Measurements from ENCODE around the gene MSANTD1. TPM values are rescaled to one million over a fixed set of nuclear protein-coding genes. Genes with fewer than 3 reads are reported as not detected.

Gene MSANTD1
- total and polyA plus RNA-seq, 3 experiments from 2014 or later: 0.38 to 0.46 TPM; not detected in 1

DNA sequence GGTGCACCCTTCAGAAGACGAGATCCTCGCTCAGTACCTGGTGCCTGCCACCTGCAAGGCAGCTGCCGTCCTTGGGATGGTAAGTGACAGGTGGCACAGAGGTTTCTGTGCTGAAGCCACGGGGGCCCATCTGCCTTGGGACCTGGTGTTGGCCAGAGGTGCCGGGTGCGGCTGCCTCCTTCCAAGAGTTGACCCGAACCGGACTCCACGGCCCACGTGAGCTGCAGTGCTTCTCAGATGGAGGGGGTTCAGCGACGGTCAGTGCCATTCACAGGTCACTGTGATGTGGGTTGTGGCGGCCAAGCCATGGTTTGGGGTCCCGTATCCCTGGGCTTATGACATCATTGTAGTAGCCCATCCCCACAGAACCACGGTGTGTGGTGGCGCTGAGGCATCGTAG, 19.0 kb upstream of the MSANTD1 start:
- Mint-ChIP-seq H3K27me3 (peaks cover 0 to 3% of the 10 kb centered on the region in 2 donors), H3K27ac (peak overlapping the region in 1 of 8 donors; percentile 78), H3K9me3 (no peaks in the 10 kb centered on the region), H3K36me3 (peaks cover 15 to 90% (median 27%) of the 10 kb centered on the region in 3 donors), H3K4me3 (no peak overlapping the region), H3K4me1 (no peaks in the 10 kb centered on the region)
- peaks cover 40% of the 10 kb centered on the region for H3K36me3 ChIP-seq (ENCODE audit: insufficient read depth, low read length)
- H3K4me1 ChIP-seq (ENCODE audit: insufficient read depth, low read length): no peaks in the 10 kb centered on the region
- no peak overlapping the region for H3K4me3 ChIP-seq (ENCODE audit: low read length)
- no peak for DNase-seq
- ChIA-PET POLR2A (no interaction called here), CTCF (no interaction called here)
- no peaks in the 10 kb centered on the region for H3K27me3 ChIP-seq (ENCODE audit: insufficient read depth, low read length, poor library complexity, severe bottlenecking)
- no peak overlapping the region for H3K27ac ChIP-seq (ENCODE audit: low read depth, low read length)
- no peaks in the 10 kb centered on the region for H3K9me3 ChIP-seq (ENCODE audit: low read length)

DNA sequence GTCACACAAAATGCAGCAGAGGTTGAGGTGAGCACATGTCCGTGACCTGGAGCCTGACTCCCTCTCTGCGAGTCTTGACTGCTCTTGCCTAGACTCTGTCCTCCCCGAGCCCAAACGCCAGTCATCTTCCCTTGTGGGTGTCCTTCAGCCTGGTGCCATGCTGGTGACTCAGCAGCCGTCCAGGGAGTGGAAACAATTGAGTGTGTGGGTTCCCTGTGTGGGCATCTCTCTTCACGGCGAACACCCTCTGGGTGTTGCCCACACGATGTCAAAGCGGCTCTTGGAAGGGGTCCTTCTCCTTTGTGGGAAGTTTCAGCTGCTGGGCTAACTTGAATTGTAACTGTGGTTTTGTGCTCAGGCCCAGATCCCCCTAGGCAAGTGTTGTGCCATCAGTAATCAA, 17.5 kb upstream of the MSANTD1 start:
- DNase-seq: no peak
- POLR2A ChIA-PET: no interaction called here
- Mint-ChIP-seq H3K9me3 (no peaks in the 10 kb centered on the region), H3K27ac (peak overlapping the region in 2 of 8 donors; percentile 73 to 79), H3K36me3 (peaks cover 15 to 91% (median 24%) of the 10 kb centered on the region in 3 donors), H3K4me3 (no peak overlapping the region), H3K27me3 (peaks cover 0 to 3% of the 10 kb centered on the region in 2 donors), H3K4me1 (no peaks in the 10 kb centered on the region)
- no peaks in the 10 kb centered on the region for H3K9me3 ChIP-seq (ENCODE audit: low read length)
- no peak overlapping the region for H3K4me3 ChIP-seq (ENCODE audit: low read length)
- no peaks in the 10 kb centered on the region for H3K27me3 ChIP-seq (ENCODE audit: insufficient read depth, low read length, poor library complexity, severe bottlenecking)
- H3K4me1 ChIP-seq (ENCODE audit: insufficient read depth, low read length): no peaks in the 10 kb centered on the region
- H3K27ac ChIP-seq (ENCODE audit: low read depth, low read length): no peak overlapping the region
- peaks cover 52% of the 10 kb centered on the region for H3K36me3 ChIP-seq (ENCODE audit: insufficient read depth, low read length)
- CTCF ChIA-PET: no interaction called here

DNA sequence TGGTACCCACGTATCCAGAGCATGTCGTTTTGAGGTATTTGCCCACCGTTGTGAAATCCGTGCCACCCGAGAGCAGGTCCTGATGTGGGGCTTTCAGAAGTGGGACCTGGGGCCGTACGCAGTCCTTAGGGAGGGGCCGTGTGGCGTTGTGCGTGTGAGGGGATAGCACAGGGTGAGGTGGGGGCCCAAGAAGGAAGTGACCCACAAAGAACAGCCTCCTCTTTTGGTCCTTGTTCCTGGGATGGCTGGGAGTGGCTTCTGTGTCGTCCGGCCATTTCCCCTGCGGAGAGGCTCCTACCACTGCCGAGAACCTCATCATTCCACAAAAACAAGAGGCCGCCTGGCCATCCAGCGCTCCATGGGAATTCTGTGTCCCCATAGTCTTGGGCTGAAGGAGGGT, 17.0 kb upstream of the MSANTD1 start:
- H3K4me3 ChIP-seq (ENCODE audit: low read length): no peak overlapping the region
- no peak overlapping the region for H3K27ac ChIP-seq (ENCODE audit: low read depth, low read length)
- H3K36me3 Mint-ChIP-seq: peaks cover 15 to 87% (median 21%) of the 10 kb centered on the region in 3 donors
- no peaks in the 10 kb centered on the region for H3K4me1 ChIP-seq (ENCODE audit: insufficient read depth, low read length)
- CTCF ChIA-PET: no interaction called here
- no peaks in the 10 kb centered on the region for H3K9me3 ChIP-seq (ENCODE audit: low read length)
- peaks cover 52% of the 10 kb centered on the region for H3K36me3 ChIP-seq (ENCODE audit: insufficient read depth, low read length)
- no peaks in the 10 kb centered on the region for H3K9me3 Mint-ChIP-seq
- H3K4me1 Mint-ChIP-seq: no peaks in the 10 kb centered on the region
- no peak for DNase-seq
- H3K4me3 Mint-ChIP-seq: no peak overlapping the region
- no peaks in the 10 kb centered on the region for H3K27me3 ChIP-seq (ENCODE audit: insufficient read depth, low read length, poor library complexity, severe bottlenecking)
- peaks cover 0 to 3% of the 10 kb centered on the region in 2 donors for H3K27me3 Mint-ChIP-seq
- no peak overlapping the region for H3K27ac Mint-ChIP-seq
- POLR2A ChIA-PET: no interaction called here

DNA sequence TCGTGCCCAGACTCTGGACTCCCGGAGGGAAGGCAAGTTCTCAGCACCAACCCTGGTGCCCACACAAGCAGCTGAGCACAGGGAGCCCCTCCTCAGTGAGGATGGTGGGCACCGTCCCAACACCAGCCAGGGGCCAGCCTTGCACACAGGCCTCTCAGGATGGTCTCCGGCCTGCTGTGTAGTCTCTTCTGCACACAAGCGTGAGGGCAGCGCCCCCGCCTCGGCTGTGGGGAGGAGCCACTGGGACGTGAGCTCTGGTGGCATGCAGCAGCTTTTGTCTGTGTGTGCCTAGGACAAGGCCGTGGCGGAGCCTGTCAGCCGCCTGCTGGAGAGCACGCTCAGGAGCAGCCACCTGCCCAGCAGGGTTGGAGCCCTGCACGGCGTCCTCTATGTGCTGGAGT, 16.1 kb upstream of the MSANTD1 start:
- no peak for DNase-seq
- CTCF ChIA-PET: no interaction called here

DNA sequence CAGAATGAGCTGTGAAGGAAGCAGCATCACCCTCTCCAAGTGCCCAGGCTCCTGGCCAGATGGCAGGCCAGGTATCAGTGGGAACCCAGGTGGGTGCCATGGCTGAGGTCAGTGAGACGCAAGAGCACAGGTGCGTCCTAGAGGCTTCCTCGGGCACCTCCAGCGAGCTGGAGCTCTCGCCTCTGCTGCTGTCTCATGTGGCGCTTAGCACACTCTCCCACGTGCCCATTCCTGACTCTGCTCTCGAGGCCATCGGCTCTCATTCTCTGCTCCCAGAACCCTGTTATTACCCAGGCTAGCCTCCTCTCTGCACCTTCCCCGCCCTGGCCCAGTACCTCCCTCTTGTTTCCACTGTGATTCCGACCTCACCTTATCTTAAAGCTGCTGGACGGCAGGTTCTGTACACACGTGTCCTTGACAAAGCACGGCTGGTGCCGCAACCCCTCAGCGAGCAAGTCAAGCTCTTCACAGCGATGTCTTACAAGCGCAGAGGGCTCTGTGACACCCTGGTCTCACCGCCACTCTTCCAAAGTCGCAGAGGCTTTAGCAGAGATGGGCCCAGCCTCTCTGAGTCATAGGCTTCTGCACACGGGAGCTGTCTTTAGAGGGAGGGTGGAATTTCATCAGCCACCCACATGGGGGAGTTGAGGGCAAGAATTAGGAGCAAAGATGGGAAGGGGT, 15.4 kb upstream of the MSANTD1 start:
- DNase-seq: no peak
- H3K36me3 Mint-ChIP-seq: peaks cover 15 to 93% (median 21%) of the 10 kb centered on the region in 3 donors
- peak overlapping the region in 4 of 8 donors; percentile 42 to 83 (median 80) for H3K27ac Mint-ChIP-seq
- no peaks in the 10 kb centered on the region for H3K9me3 Mint-ChIP-seq
- ChIA-PET POLR2A (no interaction called here), CTCF (no interaction called here)
- Histone ChIP-seq H3K4me1 (ENCODE audit: insufficient read depth, low read length) (no peaks in the 10 kb centered on the region), H3K36me3 (ENCODE audit: insufficient read depth, low read length) (peaks cover 49% of the 10 kb centered on the region), H3K9me3 (ENCODE audit: low read length) (no peaks in the 10 kb centered on the region), H3K4me3 (ENCODE audit: low read length) (no peak overlapping the region), H3K27ac (ENCODE audit: low read depth, low read length) (no peak overlapping the region), H3K27me3 (ENCODE audit: insufficient read depth, low read length, poor library complexity, severe bottlenecking) (no peaks in the 10 kb centered on the region)
- H3K4me3 Mint-ChIP-seq: no peak overlapping the region
- H3K27me3 Mint-ChIP-seq: peaks cover 0 to 3% of the 10 kb centered on the region in 2 donors
- no peaks in the 10 kb centered on the region for H3K4me1 Mint-ChIP-seq

More for the DNA sequence above, 16.1 kb upstream of the MSANTD1 start:
- Histone ChIP-seq H3K27me3 (ENCODE audit: insufficient read depth, low read length, poor library complexity, severe bottlenecking) (no peaks in the 10 kb centered on the region), H3K4me1 (ENCODE audit: insufficient read depth, low read length) (no peaks in the 10 kb centered on the region), H3K9me3 (ENCODE audit: low read length) (no peaks in the 10 kb centered on the region), H3K36me3 (ENCODE audit: insufficient read depth, low read length) (peaks cover 52% of the 10 kb centered on the region), H3K27ac (ENCODE audit: low read depth, low read length) (no peak overlapping the region), H3K4me3 (ENCODE audit: low read length) (no peak overlapping the region)
- POLR2A ChIA-PET: no interaction called here
- peaks cover 15 to 93% (median 21%) of the 10 kb centered on the region in 3 donors for H3K36me3 Mint-ChIP-seq
- no peak overlapping the region for H3K4me3 Mint-ChIP-seq
- no peak overlapping the region for H3K27ac Mint-ChIP-seq
- no peaks in the 10 kb centered on the region for H3K9me3 Mint-ChIP-seq
- H3K27me3 Mint-ChIP-seq: peaks cover 0 to 3% of the 10 kb centered on the region in 2 donors
- no peaks in the 10 kb centered on the region for H3K4me1 Mint-ChIP-seq

DNA sequence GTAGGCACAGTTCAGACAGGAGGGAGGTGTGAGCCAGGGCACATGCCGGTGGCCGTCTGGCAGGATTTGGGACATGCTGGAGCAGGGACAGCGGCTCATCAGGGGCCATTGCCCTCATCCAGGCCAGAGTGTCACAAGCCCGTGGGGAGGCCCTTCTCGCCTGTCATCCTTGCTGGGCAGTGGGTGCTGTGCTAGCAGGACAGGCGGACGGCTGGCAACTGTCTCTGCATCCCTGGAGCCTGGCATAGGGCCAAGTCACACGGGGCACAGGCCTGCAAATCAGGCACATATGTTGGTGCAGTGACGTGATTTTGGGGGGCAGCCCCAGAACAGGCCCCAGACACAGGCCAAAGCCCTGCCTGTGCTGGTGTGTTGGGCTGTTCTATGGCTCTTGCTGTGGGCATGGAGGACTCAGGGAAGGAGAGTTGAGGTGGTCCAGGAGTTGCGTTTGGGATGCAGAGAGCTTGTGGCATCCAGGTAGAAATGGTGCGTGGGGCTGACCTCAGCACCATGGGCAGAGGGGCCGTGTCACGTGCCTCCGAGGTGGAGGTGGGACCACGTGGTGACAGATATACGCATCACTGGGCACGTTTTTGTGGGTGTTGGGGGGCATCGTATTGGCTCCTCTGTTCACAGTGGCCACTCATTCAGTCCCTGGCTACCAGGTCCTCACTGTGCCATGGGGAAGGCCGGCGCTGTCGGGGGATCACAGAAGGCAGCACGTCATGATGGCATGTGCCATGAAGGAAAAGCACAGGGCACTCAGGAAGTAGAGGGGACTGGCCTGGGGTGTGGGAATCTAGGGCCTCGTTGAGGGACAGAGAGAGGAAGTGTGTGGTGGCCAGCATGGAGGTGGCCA, 14.6 kb upstream of the MSANTD1 start:
- no peak overlapping the region for H3K27ac ChIP-seq (ENCODE audit: low read depth, low read length)
- no peaks in the 10 kb centered on the region for H3K27me3 ChIP-seq (ENCODE audit: insufficient read depth, low read length, poor library complexity, severe bottlenecking)
- no peaks in the 10 kb centered on the region for H3K4me1 ChIP-seq (ENCODE audit: insufficient read depth, low read length)
- no peaks in the 10 kb centered on the region for H3K9me3 ChIP-seq (ENCODE audit: low read length)
- H3K36me3 Mint-ChIP-seq: peaks cover 8 to 91% (median 16%) of the 10 kb centered on the region in 3 donors
- POLR2A ChIA-PET: no interaction called here
- no peak for DNase-seq
- H3K4me3 ChIP-seq (ENCODE audit: low read length): no peak overlapping the region
- H3K4me3 Mint-ChIP-seq: no peak overlapping the region
- H3K27me3 Mint-ChIP-seq: peaks cover 0 to 1% of the 10 kb centered on the region in 2 donors
- H3K27ac Mint-ChIP-seq: peak overlapping the region in 3 of 8 donors; percentile 32 to 51 (median 42)
- H3K36me3 ChIP-seq (ENCODE audit: insufficient read depth, low read length): peaks cover 40% of the 10 kb centered on the region
- H3K9me3 Mint-ChIP-seq: no peaks in the 10 kb centered on the region
- no peaks in the 10 kb centered on the region for H3K4me1 Mint-ChIP-seq
- CTCF ChIA-PET: no interaction called here

DNA sequence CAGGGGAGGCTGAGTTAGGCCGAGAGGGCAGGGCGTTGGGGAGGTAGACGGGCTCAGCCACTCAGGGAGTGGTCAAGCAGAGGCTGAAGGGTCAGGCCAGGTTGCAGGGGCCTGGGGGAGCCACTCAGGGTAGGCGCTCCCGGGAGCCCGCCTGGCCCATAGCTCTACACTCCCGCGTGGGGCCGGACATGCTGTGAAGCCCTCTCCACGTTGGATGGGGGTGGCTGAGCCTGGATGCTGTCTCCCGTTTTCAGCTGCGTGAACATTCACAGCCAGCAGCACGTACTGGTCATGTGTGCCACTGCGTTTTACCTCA, 14.0 kb upstream of the MSANTD1 start:
- Histone ChIP-seq H3K27ac (ENCODE audit: low read depth, low read length) (no peak overlapping the region), H3K27me3 (ENCODE audit: insufficient read depth, low read length, poor library complexity, severe bottlenecking) (no peaks in the 10 kb centered on the region), H3K4me1 (ENCODE audit: insufficient read depth, low read length) (no peaks in the 10 kb centered on the region), H3K4me3 (ENCODE audit: low read length) (no peak overlapping the region), H3K9me3 (ENCODE audit: low read length) (no peaks in the 10 kb centered on the region), H3K36me3 (ENCODE audit: insufficient read depth, low read length) (peaks cover 35% of the 10 kb centered on the region)
- H3K27ac Mint-ChIP-seq: peak overlapping the region in 1 of 8 donors; percentile 51
- no peaks in the 10 kb centered on the region for H3K4me1 Mint-ChIP-seq
- H3K4me3 Mint-ChIP-seq: no peak overlapping the region
- peaks cover 4 to 91% (median 11%) of the 10 kb centered on the region in 3 donors for H3K36me3 Mint-ChIP-seq
- no peaks in the 10 kb centered on the region for H3K9me3 Mint-ChIP-seq
- ChIA-PET POLR2A (no interaction called here), CTCF (no interaction called here)
- H3K27me3 Mint-ChIP-seq: no peaks in the 10 kb centered on the region
- no peak for DNase-seq

DNA sequence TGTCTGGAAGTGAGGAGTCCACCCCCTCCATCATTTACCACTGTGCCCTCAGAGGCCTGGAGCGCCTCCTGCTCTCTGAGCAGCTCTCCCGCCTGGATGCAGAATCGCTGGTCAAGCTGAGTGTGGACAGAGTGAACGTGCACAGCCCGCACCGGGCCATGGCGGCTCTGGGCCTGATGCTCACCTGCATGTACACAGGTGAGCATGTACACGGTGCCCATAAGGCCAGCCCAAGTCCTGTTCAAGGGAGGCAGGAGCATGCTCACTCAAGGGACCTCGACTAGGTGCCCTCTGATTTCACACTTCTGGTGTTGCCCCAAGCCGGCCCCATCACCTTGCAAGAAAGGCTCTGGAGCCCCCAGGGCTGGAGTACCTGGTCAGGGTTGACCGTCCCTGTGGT, 13.4 kb upstream of the MSANTD1 start:
- no peaks in the 10 kb centered on the region for H3K27me3 Mint-ChIP-seq
- ChIA-PET CTCF (no interaction called here), POLR2A (no interaction called here)
- H3K27ac Mint-ChIP-seq: no peak overlapping the region
- no peaks in the 10 kb centered on the region for H3K4me1 Mint-ChIP-seq
- peaks cover 4 to 90% (median 11%) of the 10 kb centered on the region in 3 donors for H3K36me3 Mint-ChIP-seq
- no peak for DNase-seq
- H3K4me3 Mint-ChIP-seq: peak overlapping the region in 1 of 7 donors; percentile 51
- Histone ChIP-seq H3K4me1 (ENCODE audit: insufficient read depth, low read length) (no peaks in the 10 kb centered on the region), H3K27me3 (ENCODE audit: insufficient read depth, low read length, poor library complexity, severe bottlenecking) (no peaks in the 10 kb centered on the region), H3K4me3 (ENCODE audit: low read length) (no peak overlapping the region), H3K9me3 (ENCODE audit: low read length) (no peaks in the 10 kb centered on the region), H3K36me3 (ENCODE audit: insufficient read depth, low read length) (peaks cover 29% of the 10 kb centered on the region), H3K27ac (ENCODE audit: low read depth, low read length) (no peak overlapping the region)
- no peaks in the 10 kb centered on the region for H3K9me3 Mint-ChIP-seq

Data from CD8-positive, alpha-beta memory T cell (primary cell).